Measurements from ENCODE around the gene FKBP15.

DNA sequence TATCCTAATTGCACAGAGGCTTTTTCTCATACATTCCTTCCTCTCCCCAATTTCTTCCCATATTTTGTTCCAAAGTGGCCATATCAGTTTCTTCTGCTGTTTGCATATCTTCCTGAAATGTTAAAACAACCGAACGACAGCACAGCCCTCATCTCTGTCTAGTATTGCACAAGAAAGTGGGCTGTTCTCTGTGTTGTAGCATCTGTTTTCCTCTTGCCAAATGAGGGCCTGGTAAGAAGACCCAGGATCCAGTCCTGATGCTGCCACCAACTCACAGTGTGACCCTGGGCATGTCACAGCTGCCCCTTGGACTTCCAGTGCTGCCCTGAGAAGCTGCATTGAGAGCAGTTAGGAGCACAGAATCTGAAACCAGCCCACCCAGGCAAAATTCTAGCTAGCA, 66.1 kb downstream of the FKBP15 start:
- TF ChIP-seq POLR2AphosphoS5 (IDR thresholded peaks at IDR 0.05; ENCODE audit: borderline replicate concordance, low read depth, low read length) (no peak), EZH2 (IDR thresholded peaks at IDR 0.05) (no peak)
